Right ventricle myocardium superior (tissue), 1 donor: ENCODE data around the gene EXOC4. TPM values are rescaled to one million over a fixed set of nuclear protein-coding genes. Genes with fewer than 3 reads are reported as not detected.
"Not testable (repeated sequence)": the region's sequence is repeated elsewhere in the genome, so short reads cannot be mapped to it uniquely, and the experiment has no call there.

Experiments used
- ATAC-seq: fragments of 200-7000 bp; cut with Tn5 transposase; one replicate; pipeline ENCODE4 v1.9.1; 2020; ENCODE audit warnings: mild to moderate bottlenecking; ENCODE audit not compliant: poor library complexity
- DNase-seq: peaks from one replicate; pipeline ENCODE4 v3.0.0-alpha.2; 2020
- intact Hi-C: fragments of 100-400 bp; cut with DNase I; formaldehyde crosslinking; loops from one replicate; pipeline ENCODE4 v1.11.2; 2022
- total RNA-seq: library from RNA; stranded (reverse); fragmentation: NEBNext Ultra II Directional; extraction: Animal tissue kit (Norgen Biotek cat#: 25700); gene quantifications from one replicate; pipeline ENCODE4 v1.2.1, GENCODE V29; 2021
- donor health status: DM: no; HTN: yes; CAD: no; lungs with severe emphysema.

EXOC4 gene
- total RNA-seq, 1 donor from 2014 or later, result 32.5 TPM

GRCh38 chr7:133273227-133273626 is 20.3 kb downstream of the EXOC4 start:
- intact Hi-C loops, result no loop called here
- DNase-seq (no peak), ATAC-seq (no peak)

DNA sequence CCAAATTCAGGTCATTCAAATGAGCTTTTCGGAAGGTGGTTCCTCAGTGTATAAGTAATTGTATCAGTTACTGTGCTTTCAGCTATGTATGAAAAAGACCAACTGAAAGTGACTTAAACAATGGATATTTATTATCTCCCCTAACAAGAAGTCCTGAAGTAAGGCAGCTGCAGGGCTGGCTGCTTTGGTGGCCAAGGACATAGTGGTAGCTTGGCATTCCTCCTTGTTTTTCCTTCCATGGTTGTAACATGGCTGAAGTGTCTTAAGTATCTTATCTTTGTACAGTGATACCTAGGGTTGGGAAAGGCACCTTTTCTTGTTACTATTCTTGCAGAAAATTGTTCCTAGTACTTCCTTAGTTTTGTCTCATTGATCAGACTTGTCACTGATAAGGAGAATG is 21.4 kb downstream of the EXOC4 start:
- ATAC-seq (peak; percentile 49), DNase-seq (no peak)
- intact Hi-C loops, result no loop called here

GRCh38 chr7:133275008-133275407 is 22.1 kb downstream of the EXOC4 start:
- no peak for DNase-seq
- intact Hi-C loops, result no loop called here
- ATAC-seq, result no peak

DNA sequence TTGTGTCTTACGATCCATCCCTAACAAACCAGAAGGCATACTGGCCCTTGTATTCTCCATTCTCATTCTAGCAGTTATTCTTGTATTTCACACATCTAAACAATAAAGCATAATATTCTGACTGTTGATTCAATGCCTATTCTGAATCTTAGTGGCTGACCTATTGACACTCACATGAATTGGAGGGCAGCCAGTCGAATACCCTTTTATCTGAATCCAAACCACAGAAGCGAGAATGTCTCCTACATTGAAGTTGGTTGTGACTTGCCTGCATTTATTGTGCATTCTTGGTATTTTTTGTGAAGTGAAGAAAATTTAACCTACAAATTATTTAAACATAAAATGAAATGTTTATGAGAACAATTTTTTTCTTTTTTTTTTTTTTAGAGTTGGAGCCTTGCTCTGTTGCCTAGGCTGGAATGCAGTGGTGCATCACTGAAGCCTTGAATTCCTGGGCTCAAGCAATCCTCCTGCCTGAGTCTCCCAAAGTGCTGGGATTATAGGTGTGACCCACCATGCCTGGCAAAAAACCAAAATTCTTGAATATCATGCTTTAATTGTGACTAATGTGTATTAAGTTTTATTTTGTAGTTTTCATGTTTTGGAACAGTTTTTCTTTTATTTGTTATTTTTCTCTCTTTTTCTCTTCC is 22.7 kb downstream of the EXOC4 start:
- ATAC-seq (no peak), DNase-seq (no peak)
- intact Hi-C loops, result no loop called here

DNA sequence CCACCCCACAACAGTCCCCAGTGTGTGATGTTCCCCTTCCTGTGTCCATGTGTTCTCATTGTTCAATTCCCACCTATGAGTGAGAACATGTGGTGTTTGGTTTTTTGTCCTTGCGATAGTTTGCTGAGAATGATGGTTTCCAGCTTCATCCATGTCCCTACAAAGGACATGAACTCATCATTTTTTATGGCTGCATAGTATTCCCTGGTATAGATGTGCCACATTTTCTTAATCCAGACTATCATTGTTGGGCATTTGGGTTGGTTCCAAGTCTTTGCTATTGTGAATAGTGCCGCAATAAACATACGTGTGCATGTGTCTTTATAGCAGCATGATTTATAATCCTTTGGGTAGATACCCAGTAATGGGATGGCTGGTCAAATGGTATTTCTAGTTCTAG is 26.1 kb downstream of the EXOC4 start:
- intact Hi-C loops, ATAC-seq: not testable (repeated sequence)

DNA sequence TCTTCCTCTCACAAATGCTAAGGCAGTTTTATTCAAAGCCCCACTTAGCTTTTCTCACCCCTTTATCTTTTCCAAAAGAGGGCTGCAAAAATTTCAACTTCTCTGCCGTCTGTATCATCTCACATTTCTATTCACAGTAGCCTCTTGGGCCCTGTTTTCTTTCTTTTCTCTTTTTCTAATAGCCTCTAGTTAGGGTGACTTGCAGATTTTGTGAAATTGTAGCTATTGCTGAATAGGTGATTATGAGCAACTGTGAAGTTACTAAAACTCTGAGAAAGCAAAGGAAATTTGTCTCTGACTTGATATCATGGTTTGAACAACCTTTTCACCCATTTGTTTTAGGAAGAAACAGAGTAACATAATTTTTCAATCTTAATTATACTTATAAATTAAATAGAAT is 29.2 kb downstream of the EXOC4 start:
- intact Hi-C loops, result no loop called here
- DNase-seq, result no peak
- ATAC-seq, result no peak

More for the DNA sequence above, 26.1 kb downstream of the EXOC4 start:
- DNase-seq, result not testable (repeated sequence)

DNA sequence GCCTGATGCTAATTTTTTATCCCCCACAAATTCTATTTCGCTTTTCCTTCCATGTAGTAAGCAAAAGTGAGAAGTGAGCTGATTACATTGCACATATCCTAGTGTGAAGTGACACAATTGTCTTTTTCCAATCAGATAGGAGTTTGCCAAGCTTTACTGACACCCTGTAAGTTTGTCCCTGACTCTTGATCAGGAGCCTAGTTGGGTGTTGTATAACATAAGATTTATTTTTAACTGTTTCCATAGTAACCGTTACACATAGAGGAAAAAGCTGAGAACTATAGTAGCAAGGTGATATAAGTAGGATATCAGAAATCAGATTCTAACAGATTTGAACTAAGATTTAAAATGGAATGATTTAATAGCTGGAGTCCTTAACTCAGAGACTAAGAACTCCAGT is 31.2 kb downstream of the EXOC4 start:
- ATAC-seq, result peak; percentile 59
- intact Hi-C loops, result no loop called here

DNA sequence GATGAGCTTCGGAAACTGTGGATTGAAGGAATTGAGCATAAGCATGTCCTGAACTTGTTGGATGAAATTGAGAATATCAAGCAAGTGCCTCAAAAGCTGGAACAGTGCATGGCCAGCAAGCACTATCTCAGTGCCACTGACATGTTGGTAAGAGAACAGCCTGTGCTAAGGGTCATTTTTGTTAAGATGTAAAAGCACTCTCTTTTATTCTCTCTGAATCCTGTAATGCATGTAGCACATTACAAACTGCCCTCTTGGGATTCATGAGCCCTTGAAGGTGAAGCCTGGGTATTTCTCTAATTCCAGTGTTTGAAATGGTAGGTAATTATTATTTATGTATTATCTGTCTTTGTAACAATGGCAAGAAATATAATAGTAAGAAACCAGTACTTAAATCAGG is 36.1 kb downstream of the EXOC4 start:
- intact Hi-C loops, result no loop called here
- DNase-seq, result no peak
- ATAC-seq, result no peak

More for the DNA sequence above, 31.2 kb downstream of the EXOC4 start:
- DNase-seq, result no peak

- ATAC-seq (no peak), DNase-seq (no peak)
- intact Hi-C loops, result no loop called here
Measured at GRCh38 chr7:133290041-133290440, 37.2 kb downstream of the EXOC4 start.

- ATAC-seq (no peak), DNase-seq (no peak)
- intact Hi-C loops, result no loop called here
Measured at GRCh38 chr7:133290676-133291333, 37.9 kb downstream of the EXOC4 start.

DNA sequence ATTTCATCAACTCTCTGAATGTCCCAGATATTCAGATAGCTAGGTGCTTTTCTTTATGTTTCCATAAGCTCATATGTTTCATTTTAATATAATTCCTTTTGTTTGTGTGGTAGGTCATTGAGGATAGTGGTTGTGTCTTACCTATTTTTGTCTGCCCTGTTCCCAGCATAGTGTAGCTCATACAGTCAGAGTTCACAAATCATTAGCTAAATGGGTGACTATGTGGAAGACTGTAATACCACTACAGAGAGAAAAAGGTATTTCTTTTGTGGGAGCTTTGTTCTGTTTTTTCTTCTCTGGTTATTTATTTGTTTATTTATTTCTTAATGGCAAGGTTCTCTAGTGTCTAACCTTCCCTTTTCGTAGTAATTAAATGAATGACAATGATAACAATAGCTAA is 39.8 kb downstream of the EXOC4 start:
- ATAC-seq, result no peak
- intact Hi-C loops, result no loop called here
- no peak for DNase-seq

DNA sequence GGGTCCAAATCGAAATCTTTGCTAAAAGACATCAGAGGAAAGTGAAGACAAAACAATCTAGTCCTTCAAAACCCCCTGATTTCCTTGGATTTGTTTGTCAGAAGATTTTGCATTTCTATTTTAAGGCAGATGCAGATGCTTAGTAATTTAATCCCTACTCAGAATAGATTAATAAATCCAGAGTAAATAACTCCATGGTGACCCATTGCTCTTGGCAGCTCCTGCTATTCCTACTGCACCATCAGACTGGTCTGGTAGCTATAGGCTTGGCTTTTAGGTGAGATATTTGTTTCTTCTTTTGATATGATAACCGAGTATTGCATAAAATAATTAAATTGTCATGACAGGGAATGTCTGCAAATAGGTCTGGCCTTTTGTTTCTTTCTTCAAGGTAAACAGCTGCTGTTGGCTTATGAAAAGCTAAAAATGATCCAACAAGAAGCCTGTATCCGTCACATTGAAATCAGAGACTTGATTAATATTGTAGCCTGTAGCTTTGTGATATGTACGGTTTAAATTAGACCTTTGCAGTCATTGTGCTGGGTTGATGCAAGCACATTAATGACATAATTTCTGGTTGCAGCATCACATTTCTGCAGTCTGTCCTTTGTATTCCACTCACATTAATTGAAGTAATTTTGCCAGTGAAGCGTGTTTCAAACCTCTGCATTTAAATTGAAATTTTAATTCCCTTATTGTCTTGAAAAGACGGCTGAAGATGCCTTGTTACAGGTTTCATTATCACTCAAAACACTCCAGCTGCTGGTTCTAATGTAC is 40.7 kb downstream of the EXOC4 start:
- intact Hi-C loops, result no loop called here
- ATAC-seq (no peak), DNase-seq (no peak)

GRCh38 chr7:133294234-133294633 is 41.4 kb downstream of the EXOC4 start:
- ATAC-seq, result no peak

DNA sequence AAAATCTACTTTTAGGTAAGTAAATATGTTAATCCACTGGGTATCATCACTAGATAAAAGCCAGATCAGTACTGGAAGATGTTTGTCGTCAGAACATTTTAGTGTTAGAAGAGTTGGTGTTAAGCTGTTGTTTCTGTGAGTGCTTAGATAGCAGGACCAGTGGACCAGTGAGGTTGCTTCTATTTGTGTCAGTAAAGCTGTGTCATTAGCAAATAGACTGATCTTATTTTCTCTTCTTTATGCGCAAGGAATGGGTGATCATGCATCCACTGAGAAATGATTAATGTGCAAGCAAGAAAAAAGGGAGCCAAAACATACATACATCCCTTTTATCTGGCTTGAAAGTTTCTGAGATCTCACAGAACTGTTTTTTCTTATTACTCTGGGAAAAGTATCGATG is 42.6 kb downstream of the EXOC4 start:
- ATAC-seq (no peak), DNase-seq (no peak)
- intact Hi-C loops, result no loop called here

More at GRCh38 chr7:133294234-133294633, 41.4 kb downstream of the EXOC4 start:
- intact Hi-C loops, result no loop called here
- DNase-seq, result no peak

- intact Hi-C loops, result no loop called here
- DNase-seq (no peak), ATAC-seq (no peak)
Measured at GRCh38 chr7:133297093-133297492, 44.2 kb downstream of the EXOC4 start.

DNA sequence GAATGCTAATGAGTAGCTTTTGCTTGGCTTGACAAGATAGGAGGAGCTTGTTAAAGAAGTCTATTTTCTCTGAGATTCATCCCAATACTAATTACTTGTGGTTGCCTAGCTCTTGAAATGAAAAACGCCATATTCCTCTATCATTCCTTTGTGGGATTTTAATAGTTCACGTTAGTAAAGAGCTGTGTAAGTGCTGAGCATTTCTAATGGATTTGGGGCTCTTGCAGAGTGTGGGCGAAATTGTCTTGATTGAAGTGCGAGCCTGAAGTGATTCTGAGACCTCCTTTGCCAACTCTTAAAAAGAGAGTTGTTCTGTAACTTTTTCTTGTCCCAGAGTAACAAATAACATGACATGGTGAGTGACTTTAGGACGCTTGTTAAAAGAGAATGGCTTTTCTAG is 45.2 kb downstream of the EXOC4 start:
- no peak for ATAC-seq
- intact Hi-C loops, result no loop called here

GRCh38 chr7:133299676-133300075 is 46.8 kb downstream of the EXOC4 start:
- ATAC-seq (no peak), DNase-seq (no peak)
- intact Hi-C loops, result no loop called here

More for the DNA sequence above, 45.2 kb downstream of the EXOC4 start:
- DNase-seq, result no peak

- intact Hi-C loops, result no loop called here
- ATAC-seq (no peak), DNase-seq (no peak)
Measured at GRCh38 chr7:133300088-133300487, 47.2 kb downstream of the EXOC4 start.

DNA sequence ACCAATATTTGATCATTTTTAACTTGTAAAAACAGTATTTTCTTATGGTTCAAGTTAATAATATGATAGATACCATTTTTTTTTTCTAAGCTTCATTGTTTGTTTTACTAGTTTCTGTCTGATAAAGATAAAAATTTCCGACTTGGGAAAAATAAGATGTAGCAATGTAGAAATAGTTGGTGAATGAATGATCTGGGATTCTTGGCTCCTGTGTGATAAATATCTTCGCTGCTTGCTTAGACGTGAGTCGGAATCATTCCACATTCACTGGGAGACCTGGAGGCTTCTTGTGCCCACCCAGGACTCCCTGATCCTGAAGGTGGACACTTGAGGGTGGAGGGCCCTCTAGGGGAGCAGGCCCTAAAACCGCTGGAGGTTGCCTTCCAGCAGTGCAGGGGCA is 47.9 kb downstream of the EXOC4 start:
- DNase-seq, result no peak
- ATAC-seq, result no peak
- intact Hi-C loops, result no loop called here

DNA sequence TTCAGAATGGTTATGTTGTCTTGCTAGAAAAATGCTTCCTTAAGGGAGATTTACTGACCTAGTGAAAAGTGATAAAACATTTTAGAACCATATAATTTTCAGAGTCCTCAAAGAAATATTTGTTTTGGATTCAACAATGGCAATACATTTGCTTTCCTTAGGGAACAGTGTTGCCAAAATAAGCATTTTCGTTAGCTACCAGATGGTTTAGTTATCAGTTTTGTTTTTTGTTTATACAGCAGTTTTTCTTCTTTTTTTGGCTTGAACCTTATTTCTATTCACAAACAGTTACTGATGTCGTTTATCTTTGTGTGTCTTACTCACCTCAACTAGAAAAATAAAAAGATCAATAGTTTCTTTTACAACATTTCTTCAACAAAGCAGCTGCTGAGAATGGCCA is 48.6 kb downstream of the EXOC4 start:
- ATAC-seq (no peak), DNase-seq (no peak)
- intact Hi-C loops, result no loop called here
